Lower leg skin (tissue), 3 donors: ENCODE measurements around the gene TAS2R43.
"Not testable (repeated sequence)": the region's sequence is repeated elsewhere in the genome, so short reads cannot be mapped to it uniquely, and the experiment has no call there.

Experiments
- POLR2A ChIP-seq, 2 donors: fragments of 450-650 bp; IDR thresholded peaks; one replicate each; pipeline ENCODE4 v1.6.1; 2016 to 2017; ENCODE audit warnings: antibody characterized with exemption in 2 of 2, mild to moderate bottlenecking in 1 of 2, moderate library complexity in 1 of 2
- TF ChIP-seq, protein P1 (sequence below), 3 donors: fragments of 450-650 bp; IDR thresholded peaks; one replicate each; pipeline ENCODE4 v1.5.1; 2016; ENCODE audit warnings: antibody characterized with exemption in 3 of 3, mild to moderate bottlenecking in 3 of 3, moderate library complexity in 2 of 3

DNA sequence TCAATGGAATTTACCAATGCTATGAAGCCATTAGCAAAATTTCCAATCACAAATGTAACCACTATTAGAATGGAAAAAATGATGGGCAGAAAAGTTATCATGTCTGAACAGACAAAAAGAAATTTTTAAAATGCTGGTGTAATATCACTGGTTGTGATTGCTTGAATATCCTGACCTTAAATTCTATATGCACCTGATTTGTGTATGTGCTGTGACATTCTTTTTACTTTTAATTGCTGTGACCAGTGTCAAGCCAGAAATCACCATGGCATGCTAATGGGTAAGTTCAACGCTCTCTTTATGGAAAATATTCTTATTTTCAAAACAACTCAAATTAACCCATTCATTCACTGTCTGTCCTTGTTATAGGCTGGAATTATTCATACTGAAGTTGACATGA, 29.9 kb downstream of the TAS2R43 start, which contains the start of gene TAS2R46:
- TF ChIP-seq, protein P1, sequence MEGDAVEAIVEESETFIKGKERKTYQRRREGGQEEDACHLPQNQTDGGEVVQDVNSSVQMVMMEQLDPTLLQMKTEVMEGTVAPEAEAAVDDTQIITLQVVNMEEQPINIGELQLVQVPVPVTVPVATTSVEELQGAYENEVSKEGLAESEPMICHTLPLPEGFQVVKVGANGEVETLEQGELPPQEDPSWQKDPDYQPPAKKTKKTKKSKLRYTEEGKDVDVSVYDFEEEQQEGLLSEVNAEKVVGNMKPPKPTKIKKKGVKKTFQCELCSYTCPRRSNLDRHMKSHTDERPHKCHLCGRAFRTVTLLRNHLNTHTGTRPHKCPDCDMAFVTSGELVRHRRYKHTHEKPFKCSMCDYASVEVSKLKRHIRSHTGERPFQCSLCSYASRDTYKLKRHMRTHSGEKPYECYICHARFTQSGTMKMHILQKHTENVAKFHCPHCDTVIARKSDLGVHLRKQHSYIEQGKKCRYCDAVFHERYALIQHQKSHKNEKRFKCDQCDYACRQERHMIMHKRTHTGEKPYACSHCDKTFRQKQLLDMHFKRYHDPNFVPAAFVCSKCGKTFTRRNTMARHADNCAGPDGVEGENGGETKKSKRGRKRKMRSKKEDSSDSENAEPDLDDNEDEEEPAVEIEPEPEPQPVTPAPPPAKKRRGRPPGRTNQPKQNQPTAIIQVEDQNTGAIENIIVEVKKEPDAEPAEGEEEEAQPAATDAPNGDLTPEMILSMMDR (IDR thresholded peaks at IDR 0.05), result not testable (repeated sequence)
- not testable (repeated sequence) for TF ChIP-seq POLR2A (IDR thresholded peaks at IDR 0.05)
